Gastrocnemius medialis (tissue), 4 donors: Measurements from ENCODE around the gene STX8. TPM values are rescaled to one million over a fixed set of nuclear protein-coding genes. Genes with fewer than 3 reads are reported as not detected.
A peak's percentile ranks its signal among the peaks of the same experiment; 100 is the strongest.

Experiments used
- ATAC-seq, 2 donors: fragments of 150-250 bp; one replicate each; pipeline ENCODE4 v1.9.1; 2016
- DNase-seq, 2 donors: peaks; one replicate each; pipeline ENCODE4 v3.0.0-alpha.2; 2019
- H3K27ac ChIP-seq, 4 donors: fragments of 200-600 bp; sonication (generic); 1 replicate in 1 of 4; 2 replicates in 3 of 4; pipeline ENCODE4 v1.5.1; 2016 to 2018; ENCODE audit warnings: mild to moderate bottlenecking in 2 of 4, moderate library complexity in 1 of 4
- H3K27me3 ChIP-seq, 3 donors: fragments of 200-600 bp; sonication (generic) in 2 of 3; 1 replicate in 1 of 3; 2 replicates in 2 of 3; pipeline versions ENCODE4 v1.5.1 to v1.6.0; 2016 to 2019; ENCODE audit warnings: mild to moderate bottlenecking in 1 of 3, moderate library complexity in 1 of 3
- H3K36me3 ChIP-seq, 2 donors: fragments of 200-600 bp; sonication (generic) in 1 of 2; one replicate each; pipeline ENCODE4 v1.5.1; 2017 to 2018
- H3K4me1 ChIP-seq, 2 donors: fragments of 200-600 bp; sonication (generic) in 1 of 2; one replicate each; pipeline ENCODE4 v1.5.1; 2016 to 2017; ENCODE audit warnings: mild to moderate bottlenecking in 2 of 2
- H3K4me3 ChIP-seq, 4 donors: fragments of 200-600 bp; sonication (generic) in 3 of 4; 1 replicate in 1 of 4; 2 replicates in 3 of 4; pipeline ENCODE4 v1.5.1; 2016 to 2019; ENCODE audit warnings: mild to moderate bottlenecking in 2 of 4
- H3K9me3 ChIP-seq, 3 donors: fragments of 200-600 bp; sonication (generic) in 2 of 3; 1 replicate in 1 of 3; 2 replicates in 2 of 3; pipeline ENCODE4 v1.5.1; 2016 to 2019
- POLR2A ChIP-seq, 2 donors: fragments of 450-650 bp; IDR thresholded peaks; one replicate each; pipeline ENCODE4 v1.6.1; 2017; ENCODE audit warnings: antibody characterized with exemption in 2 of 2, mild to moderate bottlenecking in 2 of 2, moderate library complexity in 2 of 2
- in situ Hi-C, 4 donors: fragments of 200-750 bp; cut with MboI; loops; one replicate each; pipeline versions ENCODE4 v1.15.0 to v1.8.0; 2017; ENCODE audit warnings: low sequenced_read_pairs in 4 of 4
- intact Hi-C: fragments of 100-400 bp; cut with DNase I; formaldehyde crosslinking; loops from one replicate; pipeline ENCODE4 v1.15.1; 2023; ENCODE audit warnings: low total_unique reads
- total RNA-seq, 4 donors: library from RNA; depleted of rRNA; stranded (reverse); fragments of >200 nt; gene quantifications; one replicate each; pipeline versions ENCODE4 v1.1.0 to v1.2.3, GENCODE V29; 2016
- TF ChIP-seq, protein P1 (sequence below), 5 experiments: fragments of 450-650 bp in 3 of 5; fragments of 200-600 bp in 2 of 5; sonication (generic) in 2 of 5; IDR thresholded peaks in 4 of 5; conservative IDR thresholded peaks in 1 of 5; 1 replicate in 4 of 5; 2 replicates in 1 of 5; pipeline ENCODE4 v1.5.1; 2016 to 2019; ENCODE audit warnings: antibody characterized with exemption in 5 of 5, mild to moderate bottlenecking in 3 of 5, moderate library complexity in 3 of 5

Gene STX8
- total RNA-seq, 4 donors from 2014 or later, result 39.1 to 67.7 (median 58.2) TPM

DNA sequence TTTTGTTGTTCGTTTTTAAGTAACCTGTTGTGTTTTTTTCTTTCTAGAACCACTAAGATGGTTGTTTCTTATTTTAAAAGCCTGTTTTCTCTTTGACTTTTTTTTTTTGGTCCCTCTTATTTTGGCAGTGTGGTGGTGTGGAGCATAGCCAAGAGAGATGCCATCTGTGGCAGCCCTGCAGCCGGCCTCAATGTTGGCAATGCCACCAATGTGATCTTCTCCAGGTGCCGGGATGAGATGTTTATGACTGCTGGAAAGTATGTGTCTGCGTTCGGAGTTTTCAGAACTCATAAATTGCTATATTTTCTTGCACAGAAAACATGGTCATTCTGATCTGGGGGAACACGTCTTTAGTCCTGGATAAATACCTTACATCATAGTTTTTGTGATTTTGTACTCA lies 18.4 kb upstream of the STX8 start:
- TF ChIP-seq POLR2A (IDR thresholded peaks at IDR 0.05), result no peak
- TF ChIP-seq, protein P1, sequence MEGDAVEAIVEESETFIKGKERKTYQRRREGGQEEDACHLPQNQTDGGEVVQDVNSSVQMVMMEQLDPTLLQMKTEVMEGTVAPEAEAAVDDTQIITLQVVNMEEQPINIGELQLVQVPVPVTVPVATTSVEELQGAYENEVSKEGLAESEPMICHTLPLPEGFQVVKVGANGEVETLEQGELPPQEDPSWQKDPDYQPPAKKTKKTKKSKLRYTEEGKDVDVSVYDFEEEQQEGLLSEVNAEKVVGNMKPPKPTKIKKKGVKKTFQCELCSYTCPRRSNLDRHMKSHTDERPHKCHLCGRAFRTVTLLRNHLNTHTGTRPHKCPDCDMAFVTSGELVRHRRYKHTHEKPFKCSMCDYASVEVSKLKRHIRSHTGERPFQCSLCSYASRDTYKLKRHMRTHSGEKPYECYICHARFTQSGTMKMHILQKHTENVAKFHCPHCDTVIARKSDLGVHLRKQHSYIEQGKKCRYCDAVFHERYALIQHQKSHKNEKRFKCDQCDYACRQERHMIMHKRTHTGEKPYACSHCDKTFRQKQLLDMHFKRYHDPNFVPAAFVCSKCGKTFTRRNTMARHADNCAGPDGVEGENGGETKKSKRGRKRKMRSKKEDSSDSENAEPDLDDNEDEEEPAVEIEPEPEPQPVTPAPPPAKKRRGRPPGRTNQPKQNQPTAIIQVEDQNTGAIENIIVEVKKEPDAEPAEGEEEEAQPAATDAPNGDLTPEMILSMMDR (IDR thresholded peaks at IDR 0.05 in 4 of 5, conservative IDR thresholded peaks at IDR 0.05 in 1 of 5), result no peak
- in situ Hi-C loops (loop anchor here in 1 of 4 donors (10.0 kb wide), 1 partner anchor 59 kb away; no protein-coding TSS in a partner anchor), intact Hi-C loops (no loop called here)
- ATAC-seq, result no peak
- DNase-seq, result no peak
- no peak overlapping the region for H3K4me3 ChIP-seq
- H3K27ac ChIP-seq, result no peak overlapping the region
- no peaks in the 10 kb centered on the region for H3K9me3 ChIP-seq
- no peaks in the 10 kb centered on the region for H3K4me1 ChIP-seq
- no peaks in the 10 kb centered on the region for H3K36me3 ChIP-seq
- H3K27me3 ChIP-seq, result no peaks in the 10 kb centered on the region

DNA sequence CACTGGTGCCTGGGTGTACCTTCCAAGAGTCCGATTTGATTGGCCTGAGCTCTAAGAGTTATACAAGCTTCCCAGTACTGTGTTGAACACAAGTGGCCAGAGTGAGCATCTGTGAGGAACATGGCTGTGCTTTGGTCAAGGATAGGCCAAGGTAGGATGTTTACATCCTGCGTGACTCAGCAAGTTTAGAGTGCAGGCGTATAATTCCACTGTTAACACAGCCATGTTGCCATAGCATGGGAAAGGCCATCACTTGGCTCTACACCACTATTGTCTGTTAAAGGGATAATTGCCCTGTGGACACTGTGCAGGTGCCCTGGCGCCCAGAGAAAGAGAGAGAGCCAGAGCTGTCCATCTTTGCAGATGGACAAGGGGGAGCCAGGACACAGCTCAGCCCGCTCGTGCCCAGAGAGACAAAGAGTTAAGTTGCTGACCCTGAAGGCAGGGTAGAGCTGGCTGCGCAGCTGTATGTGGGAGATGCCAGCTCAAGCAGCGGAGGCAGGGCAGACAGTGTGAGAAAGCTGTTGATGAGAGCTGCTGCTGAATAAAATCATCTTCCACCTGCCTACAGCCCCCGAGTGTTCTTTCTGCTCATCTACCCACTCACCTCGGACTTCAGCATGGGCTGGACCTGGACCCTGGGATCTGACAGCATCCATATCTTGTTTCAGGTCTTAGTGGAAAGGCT lies 12.5 kb upstream of the STX8 start:
- intact Hi-C loops (no loop called here), in situ Hi-C loops (no loop called here)
- ATAC-seq (no peak), DNase-seq (no peak)
- Histone ChIP-seq H3K36me3 (no peaks in the 10 kb centered on the region), H3K27ac (no peak overlapping the region), H3K4me3 (no peak overlapping the region), H3K9me3 (no peaks in the 10 kb centered on the region), H3K4me1 (no peaks in the 10 kb centered on the region), H3K27me3 (no peaks in the 10 kb centered on the region)
- TF ChIP-seq, protein P1 (IDR thresholded peaks at IDR 0.05 in 4 of 5, conservative IDR thresholded peaks at IDR 0.05 in 1 of 5), result no peak

DNA sequence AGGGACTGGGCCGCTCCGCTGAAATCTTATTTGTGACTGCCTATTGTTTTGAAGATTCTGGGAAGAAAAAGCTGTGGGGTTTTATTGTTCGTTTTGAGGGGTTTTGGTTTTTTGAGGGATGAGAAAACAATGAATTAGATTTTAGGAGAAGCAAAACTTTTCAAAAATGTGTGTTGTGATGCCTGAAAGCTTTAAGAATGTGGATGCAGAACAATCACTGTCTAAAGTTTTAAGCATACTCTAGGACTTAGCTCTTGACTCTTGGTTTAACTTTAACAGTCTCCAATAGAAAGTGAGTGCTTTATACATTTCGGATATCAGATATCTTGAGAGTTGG lies 1.7 kb upstream of the STX8 start:
- DNase-seq (no peak), ATAC-seq (no peak)
- peak overlapping the region in 1 of 4 donors; percentile 33 for H3K27ac ChIP-seq
- peaks cover 17 to 29% of the 10 kb centered on the region in 2 donors for H3K4me1 ChIP-seq
- intact Hi-C loops, result no loop called here
- H3K36me3 ChIP-seq, result no peaks in the 10 kb centered on the region
- no peaks in the 10 kb centered on the region for H3K27me3 ChIP-seq
- H3K4me3 ChIP-seq, result peak overlapping the region in 1 of 4 donors; percentile 78
- in situ Hi-C loops, result no loop called here
- TF ChIP-seq, protein P1 (IDR thresholded peaks at IDR 0.05 in 4 of 5, conservative IDR thresholded peaks at IDR 0.05 in 1 of 5), result no peak
- H3K9me3 ChIP-seq, result no peaks in the 10 kb centered on the region

DNA sequence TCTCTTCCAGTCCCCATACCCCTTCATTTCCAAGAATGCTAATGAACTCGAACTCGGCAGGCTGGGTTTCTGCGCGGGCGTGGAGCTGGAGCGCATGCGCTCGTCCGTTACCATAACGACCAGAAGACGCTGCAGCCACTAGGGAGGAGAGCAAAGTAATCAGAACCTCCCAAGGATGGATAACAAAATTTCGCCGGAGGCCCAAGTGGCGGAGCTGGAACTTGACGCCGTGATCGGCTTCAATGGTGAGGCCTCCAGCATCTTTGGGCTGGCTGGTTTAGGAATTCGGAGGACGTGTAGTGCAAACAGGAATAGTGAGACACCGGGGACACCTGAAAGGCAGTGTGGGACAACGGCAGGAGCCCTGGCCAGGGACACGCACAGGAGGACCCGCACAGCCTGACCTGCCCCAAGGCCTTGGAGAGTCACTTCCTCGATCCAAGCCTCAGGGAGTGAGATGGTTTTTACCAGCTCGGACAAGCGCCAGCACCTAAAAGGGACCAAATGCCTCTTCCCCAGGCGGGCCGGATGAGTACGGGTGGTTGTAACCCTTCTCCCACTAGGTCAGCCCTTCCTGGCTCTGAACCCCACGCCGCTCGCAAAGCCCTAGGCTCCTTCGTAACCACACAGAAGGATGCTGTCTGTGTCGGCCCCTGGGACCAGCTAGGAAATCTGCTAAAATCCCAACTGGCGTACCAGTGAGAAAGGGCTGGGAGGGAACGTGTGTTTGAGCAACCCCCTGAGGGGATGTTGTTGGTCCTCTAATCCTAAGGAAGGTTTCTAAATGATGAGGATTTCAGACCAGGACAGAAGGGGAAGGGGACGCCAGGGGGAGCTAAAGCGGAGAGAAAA lies 1.1 kb upstream of the STX8 start, which contains the start of gene CFAP52:
CFAP52 (plus strand) TSS at position 122 of the 852 bp plus-strand sequence; CDS start at position 176, 54 bp downstream.
- Histone ChIP-seq H3K4me1 (peaks cover 17 to 29% of the 10 kb centered on the region in 2 donors), H3K4me3 (peak within 1 kb of the TSS; percentile 77 to 93 (median 84)), H3K27ac (peak within 1 kb of the TSS; percentile 55 to 76 (median 71)), H3K36me3 (no peaks in the 10 kb centered on the region), H3K27me3 (no peaks in the 10 kb centered on the region), H3K9me3 (no peaks in the 10 kb centered on the region)
- ATAC-seq (peak; percentile 77 to 79), DNase-seq (peak; percentile 26 to 52)
- in situ Hi-C loops, result no loop called here
- TF ChIP-seq, protein P1 (IDR thresholded peaks at IDR 0.05 in 4 of 5, conservative IDR thresholded peaks at IDR 0.05 in 1 of 5), result peak in 3 of 5 experiments; percentile 26 to 57 (median 48)
- no peak for TF ChIP-seq POLR2A (IDR thresholded peaks at IDR 0.05)
- intact Hi-C loops, result no loop called here
